B cell (primary cell): ENCODE data around the gene TMEM185A. TPM values are rescaled to one million over a fixed set of nuclear protein-coding genes. Genes with fewer than 3 reads are reported as not detected.
"Not testable (repeated sequence)": the region's sequence is repeated elsewhere in the genome, so short reads cannot be mapped to it uniquely, and the experiment has no call there.

Experiments
- ATAC-seq: fragments of 200-7000 bp; cut with Tn5 transposase; one replicate; pipeline ENCODE4 v1.10.0; 2021; ENCODE audit warnings: low read depth, mild to moderate bottlenecking, moderate number of reproducible peaks, moderate library complexity
- CTCF ChIA-PET: fragments of 350-600 bp; sonication (Branson Sonifier 250); formaldehyde crosslinking; loops from one replicate; lab custom pipeline; 2021; ENCODE audit warnings: antibody characterized with exemption, inconsistent platforms; lab: Charles Lee
- POLR2A ChIA-PET: fragments of 350-600 bp; sonication (Branson Sonifier 250); formaldehyde crosslinking; loops from one replicate; lab custom pipeline; 2021; ENCODE audit warnings: antibody characterized with exemption; lab: Charles Lee
- DNase-seq: peaks from one replicate; pipeline ENCODE4 v3.0.0; 2013
- H2AFZ ChIP-seq: 2 replicates; pipeline ENCODE4 v1.6.1; 2012; ENCODE audit warnings: mild to moderate bottlenecking, low read depth, low read length; ENCODE audit not compliant: insufficient read depth, poor library complexity, severe bottlenecking
- H3K27ac ChIP-seq, 2 donors: 1 replicate in 1 of 2; 2 replicates in 1 of 2; pipeline ENCODE4 v1.5.1; 2012 to 2013; ENCODE audit warnings: low read length in 2 of 2, mild to moderate bottlenecking in 2 of 2, moderate library complexity in 1 of 2
- H3K27me3 ChIP-seq, 4 experiments: fragments of 200-600 bp in 1 of 4; sonication (generic) in 1 of 4; replicated peaks in 1 of 4; 1 replicate in 2 of 4; 2 replicates in 2 of 4; pipeline versions ENCODE4 v1.6.1 to v1.7.0; 2013 to 2016; ENCODE audit warnings: low read length in 3 of 4, mild to moderate bottlenecking in 2 of 4, mixed read lengths in 1 of 4, moderate library complexity in 1 of 4; ENCODE audit not compliant: insufficient read depth in 4 of 4, control insufficient read depth in 3 of 4; ENCODE audit errors: control extremely low read depth in 1 of 4
- H3K36me3 ChIP-seq, 2 experiments: replicated peaks in 1 of 2; 1 replicate in 1 of 2; 2 replicates in 1 of 2; pipeline versions ENCODE4 v1.6.1 to v1.7.1; 2013; ENCODE audit warnings: low read length in 1 of 2; ENCODE audit not compliant: insufficient read depth in 2 of 2, control insufficient read depth in 1 of 2; ENCODE audit errors: control extremely low read depth in 1 of 2, extremely low read depth in 1 of 2
- H3K4me1 ChIP-seq, 2 donors: fragments of 200-600 bp in 1 of 2; sonication (generic) in 1 of 2; 1 replicate in 1 of 2; 2 replicates in 1 of 2; pipeline versions ENCODE4 v1.5.1 to v1.6.1; 2013 to 2017; ENCODE audit warnings: low read length in 2 of 2; ENCODE audit not compliant: control insufficient read depth in 2 of 2, insufficient read depth in 2 of 2
- H3K4me2 ChIP-seq: replicated peaks from 2 replicates; pipeline ENCODE3; 2012; ENCODE audit warnings: mild to moderate bottlenecking, low read depth, low read length; ENCODE audit not compliant: poor library complexity, severe bottlenecking
- H3K4me3 ChIP-seq, 5 experiments: fragments of 200-600 bp in 1 of 5; sonication (generic) in 1 of 5; 1 replicate in 3 of 5; 2 replicates in 2 of 5; pipeline versions ENCODE4 v1.5.1 to v1.7.0; 2011 to 2016; ENCODE audit warnings: low read length in 4 of 5, mild to moderate bottlenecking in 4 of 5, low read depth in 2 of 5, control low read depth in 1 of 5, moderate library complexity in 1 of 5; ENCODE audit not compliant: insufficient read depth in 1 of 5; ENCODE audit errors: control extremely low read depth in 1 of 5, extremely low read depth in 1 of 5
- H3K79me2 ChIP-seq: fragments of 200-600 bp; sonication (generic); one replicate; pipeline ENCODE4 v1.6.0; 2016; ENCODE audit warnings: low read length; ENCODE audit not compliant: control insufficient read depth, insufficient read depth
- H3K9ac ChIP-seq: fragments of 200-600 bp; sonication (generic); 2 replicates; pipeline ENCODE4 v1.6.1; 2017; ENCODE audit warnings: mild to moderate bottlenecking, low read length, moderate library complexity
- H3K9me3 ChIP-seq, 3 donors: one replicate each; pipeline versions ENCODE4 v1.6.1 to v1.7.1; 2013; ENCODE audit warnings: low read length in 2 of 3; ENCODE audit not compliant: control insufficient read depth in 2 of 3, insufficient read depth in 1 of 3; ENCODE audit errors: control extremely low read depth in 1 of 3
- H4K20me1 ChIP-seq: 2 replicates; pipeline ENCODE4 v1.6.0; 2012; ENCODE audit warnings: mild to moderate bottlenecking, low read length; ENCODE audit not compliant: insufficient read depth, control insufficient read depth, poor library complexity, severe bottlenecking
- H3K27ac Mint-ChIP-seq: one replicate; pipeline ENCODE4 v1.8.0; 2021; ENCODE audit warnings: mixed read lengths
- H3K27me3 Mint-ChIP-seq: one replicate; pipeline ENCODE4 v1.8.0; 2021; ENCODE audit warnings: mixed read lengths
- H3K4me1 Mint-ChIP-seq: one replicate; pipeline ENCODE4 v1.8.0; 2021; ENCODE audit warnings: mixed read lengths
- H3K4me3 Mint-ChIP-seq: one replicate; pipeline ENCODE4 v1.8.0; 2021; ENCODE audit warnings: mixed read lengths
- H3K9me3 Mint-ChIP-seq: one replicate; pipeline ENCODE4 v1.8.0; 2022; ENCODE audit warnings: mixed read lengths; ENCODE audit not compliant: insufficient read depth
- CTCF ChIP-seq: fragments of 200-600 bp; IDR thresholded peaks from one replicate; pipeline ENCODE4 v1.8.0; 2022; ENCODE audit warnings: antibody characterized with exemption, mild to moderate bottlenecking
- EZH2 ChIP-seq: IDR thresholded peaks from 2 replicates; pipeline ENCODE4 v1.6.1; 2012; ENCODE audit warnings: borderline replicate concordance, low read depth, mild to moderate bottlenecking, moderate library complexity, low read length; ENCODE audit not compliant: insufficient read depth, poor library complexity, severe bottlenecking
- WGBS: methylation state at CpG from one replicate; pipeline ENCODE4 v1.1.5; 2013; ENCODE audit warnings: missing lambda C conversion rate; ENCODE audit not compliant: insufficient coverage; 5-methylcytosine and 5-hydroxymethylcytosine counted together
- intact Hi-C: fragments of 100-400 bp; cut with micrococcal nuclease; formaldehyde crosslinking; loops from one replicate; pipeline ENCODE4 v1.10.0; 2022
- polyA plus RNA-seq: library from polyadenylated mRNA; depleted of rRNA; stranded (reverse); fragments of >200 nt; gene quantifications from 2 replicates; pipeline ENCODE4 v1.2.3, GENCODE V29; 2012
- total RNA-seq, 2 donors: library from RNA; stranded (reverse); fragments of 120-200 nt in 1 of 2; gene quantifications; 1 replicate in 1 of 2; 2 replicates in 1 of 2; pipeline versions ENCODE4 v1.2.3 to v1.2.4, GENCODE V29; 2013 to 2022

TMEM185A gene
- total and polyA plus RNA-seq, 2 donors (not counting 1 experiment from before 2014, with no cell fraction given), result 17.8 to 28.6 TPM

- WGBS, result no CpG with 5 or more reads among the region's 1 CpG
Observed at GRCh38 chrX:149619662-149620061, 11.9 kb downstream of the TMEM185A start.

GRCh38 chrX:149618871-149619270 is 12.7 kb downstream of the TMEM185A start:
- Histone ChIP-seq H3K36me3 (no peaks in the 10 kb centered on the region), H3K9ac (no peak overlapping the region), H3K4me1 (no peaks in the 10 kb centered on the region), H3K9me3 (no peaks in the 10 kb centered on the region), H3K27me3 (no peaks in the 10 kb centered on the region), H2AFZ (no peak overlapping the region), H4K20me1 (peaks cover 8% of the 10 kb centered on the region), H3K4me2 (no peak overlapping the region), H3K27ac (no peak overlapping the region), H3K4me3 (no peak overlapping the region), H3K79me2 (peaks cover 18% of the 10 kb centered on the region)
- ChIA-PET CTCF (no interaction called here), POLR2A (no interaction called here)
- DNase-seq (no peak), ATAC-seq (no peak)
- Mint-ChIP-seq H3K27ac (no peak overlapping the region), H3K9me3 (no peaks in the 10 kb centered on the region), H3K4me3 (no peak overlapping the region), H3K27me3 (no peaks in the 10 kb centered on the region), H3K4me1 (peaks cover 5% of the 10 kb centered on the region)
- intact Hi-C loops, result no loop called here
- no CpG with 5 or more reads among the region's 3 CpGs for WGBS
- TF ChIP-seq EZH2 (no peak), CTCF (no peak)

More at GRCh38 chrX:149619662-149620061, 11.9 kb downstream of the TMEM185A start:
- intact Hi-C loops, DNase-seq, H3K36me3 ChIP-seq, H3K4me1 Mint-ChIP-seq, H3K4me2 ChIP-seq, H2AFZ ChIP-seq, CTCF ChIA-PET, H4K20me1 ChIP-seq, H3K9ac ChIP-seq, H3K4me1 ChIP-seq, H3K27me3 Mint-ChIP-seq, H3K27ac ChIP-seq, ATAC-seq, H3K4me3 Mint-ChIP-seq, H3K9me3 ChIP-seq, H3K27me3 ChIP-seq, H3K27ac Mint-ChIP-seq, H3K9me3 Mint-ChIP-seq, POLR2A ChIA-PET, H3K4me3 ChIP-seq: not testable (repeated sequence)
- H3K79me2 ChIP-seq, result peaks cover 23% of the 10 kb centered on the region
